CD4-positive, alpha-beta T cell treated with Interleukin-4 for 4 hours (primary cell): ENCODE measurements around the gene ZCCHC10.
A peak's percentile ranks its signal among the peaks of the same experiment; 100 is the strongest.
"Not testable (repeated sequence)": the region's sequence is repeated elsewhere in the genome, so short reads cannot be mapped to it uniquely, and the experiment has no call there.

Experiments used
- DNase-seq: peaks from one replicate; pipeline ENCODE4 v3.0.0-alpha.2; 2020

Gene ZCCHC10

DNA sequence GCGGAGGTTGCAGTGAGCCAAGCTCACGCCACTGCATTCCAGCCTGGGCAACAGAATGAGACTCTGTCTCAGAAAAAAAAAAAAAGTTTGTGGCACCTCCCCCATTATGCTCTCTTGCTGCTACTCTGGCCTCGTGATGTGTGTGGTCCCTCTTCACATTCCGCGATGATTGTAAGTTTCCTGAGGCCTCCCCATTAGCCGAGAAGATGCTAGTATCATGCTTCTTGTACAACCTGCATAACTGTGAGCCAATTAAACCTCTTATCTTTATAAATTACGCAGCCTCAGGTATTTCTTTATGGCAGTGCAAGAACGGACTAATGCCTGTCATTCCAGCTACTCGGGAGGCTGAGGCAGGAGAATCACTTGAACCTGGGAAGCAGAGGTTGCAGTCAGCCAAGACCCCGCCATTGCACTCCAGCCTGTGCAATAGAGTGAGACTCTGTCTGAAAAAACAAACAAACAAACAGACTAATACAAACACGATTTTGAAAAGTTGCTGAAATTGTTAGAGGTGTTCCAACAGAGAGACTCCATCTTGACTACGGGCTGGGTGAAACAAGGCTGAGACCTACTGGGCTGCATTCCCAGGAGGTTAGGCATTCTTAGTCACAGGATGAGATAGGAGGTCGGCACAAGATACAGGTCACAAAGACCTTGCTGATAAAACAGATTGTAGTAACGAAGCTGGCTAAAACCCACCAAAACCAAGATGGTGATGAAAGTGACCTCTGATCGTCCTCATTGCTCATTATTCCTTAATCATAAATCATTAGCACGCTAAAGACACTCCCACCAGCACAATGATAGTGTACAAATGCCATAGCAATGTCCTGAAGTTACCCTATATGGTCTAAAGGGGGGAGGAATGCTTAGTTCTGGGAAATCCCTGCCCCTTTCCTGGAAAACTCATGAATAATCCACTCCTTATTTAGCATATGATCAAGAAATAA, 54.6 kb downstream of the ZCCHC10 start:
- DNase-seq = no peak

DNA sequence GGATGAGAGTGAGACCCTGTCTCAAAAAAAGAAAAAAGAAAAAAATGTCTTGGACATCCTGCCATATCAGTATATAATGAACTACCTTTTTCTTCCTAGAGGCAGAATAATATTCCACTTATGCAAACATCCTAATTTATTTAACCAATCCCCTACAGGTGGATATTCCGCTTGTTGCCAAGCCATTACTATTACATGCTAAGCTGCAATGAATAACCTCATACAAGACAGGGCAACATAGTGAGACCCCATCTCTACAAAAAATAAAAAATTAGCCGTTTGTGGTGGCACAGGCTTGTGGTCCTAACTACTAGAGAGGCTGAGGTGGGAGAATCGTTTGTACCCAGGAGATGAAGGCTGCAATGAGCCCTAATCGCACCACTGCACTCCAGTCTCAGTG, 61.2 kb downstream of the ZCCHC10 start:
- no peak for DNase-seq

DNA sequence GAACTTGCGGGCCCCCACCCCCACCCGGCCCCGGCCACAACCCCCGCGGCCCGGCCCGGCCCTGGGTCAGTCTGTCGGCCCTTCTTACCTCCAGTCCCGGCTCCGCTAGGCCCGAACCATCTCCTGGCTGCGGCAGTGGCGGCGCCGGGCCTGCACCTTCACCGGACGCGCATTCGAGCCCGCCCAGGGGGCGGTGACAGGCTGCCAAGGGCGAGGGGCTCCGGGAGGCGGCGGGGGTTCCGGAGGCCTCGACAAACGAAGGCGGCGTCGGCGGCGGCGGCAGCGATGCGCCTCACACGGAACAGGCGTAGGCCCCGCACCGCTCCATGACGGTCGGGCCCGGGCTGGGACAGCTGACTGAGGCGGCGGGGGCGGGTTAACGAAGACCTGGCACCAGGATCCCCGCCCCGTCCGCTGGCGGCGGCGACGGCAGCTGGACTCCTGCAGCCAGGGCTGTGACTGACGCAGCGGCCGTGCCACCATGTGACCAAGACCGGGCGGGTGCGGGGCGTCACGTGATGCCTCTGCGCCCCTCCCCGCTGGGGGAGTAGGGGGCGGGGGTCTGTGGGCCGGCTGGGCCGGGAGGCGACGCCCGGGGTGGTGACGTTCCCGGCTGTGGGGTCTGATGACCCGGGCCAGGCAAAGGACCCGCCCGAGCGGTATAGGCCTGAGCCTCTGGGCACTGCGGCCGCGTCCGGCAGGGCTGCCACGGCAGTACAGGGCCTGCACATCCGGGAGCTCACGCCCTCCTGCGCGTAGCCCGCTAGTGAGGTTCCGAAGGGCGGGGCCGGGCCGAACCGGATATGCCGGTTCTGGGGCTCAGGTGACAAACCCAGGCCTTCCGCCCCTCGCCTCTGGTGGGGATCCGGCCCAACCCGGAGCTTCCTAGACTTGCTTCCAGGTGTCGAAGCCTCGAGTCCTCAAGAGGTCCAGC, 62.9 kb downstream of the ZCCHC10 start, which contains the start of gene AFF4:
AFF4 (minus strand) TSS at position 464 of the 934 bp plus-strand sequence. CDS start 26,445 bp downstream, outside the sequence.
- peak; percentile 88 for DNase-seq

DNA sequence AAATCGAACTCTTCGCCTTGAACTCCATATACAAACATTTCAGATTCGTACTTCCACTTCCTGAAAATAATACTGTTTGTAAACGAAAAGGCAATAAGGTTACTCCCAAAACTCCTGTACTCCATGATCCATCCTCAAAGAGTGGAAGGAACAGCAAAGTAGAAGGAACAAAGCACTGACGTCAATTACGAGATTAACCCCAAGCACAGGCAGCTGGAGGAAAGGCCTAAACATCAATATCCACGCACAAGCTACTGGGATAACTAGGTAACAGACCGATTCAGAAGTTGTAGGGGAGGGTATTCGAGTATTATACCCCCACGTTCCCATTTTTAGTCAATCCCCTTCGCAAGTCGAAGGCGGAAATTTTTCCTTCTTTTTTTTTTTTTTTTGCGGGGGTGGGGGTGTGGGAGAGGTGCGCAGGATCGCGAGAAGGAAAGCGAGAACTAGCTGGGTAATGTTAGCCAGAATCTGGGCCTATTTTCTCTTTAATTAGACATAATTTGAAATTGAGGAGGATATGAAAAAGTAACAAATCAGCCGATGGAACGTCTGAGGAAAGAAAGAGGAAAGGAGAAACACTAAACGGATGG, 63.8 kb downstream of the ZCCHC10 start:
- DNase-seq = peak; percentile 18

DNA sequence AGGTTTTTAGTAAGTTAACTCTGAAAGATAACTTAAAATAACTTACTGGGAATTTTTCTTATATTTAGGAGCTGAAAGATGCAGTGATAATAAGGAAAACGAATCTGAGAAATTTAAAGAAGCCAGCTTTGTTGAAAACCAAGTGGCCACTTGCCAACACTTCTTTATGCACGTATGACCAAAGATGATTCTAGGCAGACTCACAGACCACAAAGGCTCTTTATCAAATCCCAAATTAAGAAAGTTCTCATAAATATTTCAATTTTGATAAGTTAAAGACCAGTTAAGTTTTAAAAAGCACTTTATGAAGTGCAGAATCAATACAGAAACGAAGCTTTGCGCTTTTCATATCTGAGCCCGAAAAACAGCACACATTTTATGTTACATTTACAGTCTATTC, 64.5 kb downstream of the ZCCHC10 start:
- DNase-seq = no peak

DNA sequence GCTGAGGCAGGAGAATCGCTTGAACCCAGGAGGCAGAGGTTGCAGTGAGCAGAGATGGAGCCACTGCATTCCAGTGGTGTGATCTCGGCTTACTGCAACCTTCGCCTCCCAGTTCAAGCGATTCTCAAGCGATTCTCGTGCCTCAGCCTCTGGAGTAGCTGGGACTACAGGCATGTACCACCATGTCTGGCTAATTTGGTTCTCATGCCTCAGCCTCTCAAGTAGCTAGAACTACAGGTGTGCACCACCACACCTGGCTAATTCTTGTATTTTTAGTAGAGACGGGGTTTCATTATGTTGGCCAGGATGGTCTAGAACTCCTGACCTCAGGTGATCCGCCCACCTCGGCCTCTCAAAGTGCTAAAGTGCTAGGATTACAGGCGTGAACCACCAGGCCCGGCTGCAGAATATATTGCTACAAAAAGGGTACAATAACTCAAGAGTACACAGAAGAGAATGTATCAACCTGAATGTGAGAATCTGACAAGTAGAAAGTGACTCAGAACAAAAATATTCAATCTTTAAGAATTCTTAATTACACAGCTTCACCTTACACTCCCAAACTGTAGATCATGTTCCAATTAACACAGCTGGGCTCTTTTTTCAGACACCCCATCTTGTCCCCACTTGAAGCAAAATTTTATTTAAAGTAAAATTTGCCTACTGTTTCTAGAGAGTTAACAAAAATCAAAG, 65.1 kb downstream of the ZCCHC10 start:
- not testable (repeated sequence) for DNase-seq

DNA sequence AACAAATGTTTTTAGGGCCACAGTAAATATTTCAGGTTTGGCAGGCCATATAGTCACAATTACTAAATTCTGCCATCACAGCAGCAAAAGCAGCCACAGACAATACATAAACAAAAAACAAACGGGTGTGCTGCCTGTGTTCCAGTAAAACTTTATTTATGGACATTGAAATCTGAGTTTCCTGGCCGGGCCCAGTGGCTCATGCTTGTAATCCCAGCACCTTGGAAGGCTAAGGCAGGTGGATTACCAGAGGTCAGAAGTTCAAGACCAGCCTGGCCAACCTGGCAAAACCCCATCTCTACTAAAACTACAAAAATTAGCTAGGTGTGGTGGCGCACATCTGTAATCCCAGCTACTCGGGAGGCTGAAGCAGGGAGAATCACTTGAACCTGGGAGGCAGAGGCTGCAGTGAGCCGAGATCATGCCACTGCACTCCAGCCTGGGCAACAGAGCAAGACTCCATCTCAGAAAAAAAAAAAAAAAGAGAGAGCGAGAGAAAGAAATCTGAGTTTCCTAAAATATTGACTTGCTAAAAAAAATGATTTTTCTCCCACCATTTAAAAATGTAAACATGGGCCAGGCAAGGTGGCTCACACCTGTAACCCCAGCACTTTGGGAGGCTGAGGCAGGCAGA, 70.1 kb downstream of the ZCCHC10 start:
- not testable (repeated sequence) for DNase-seq

DNA sequence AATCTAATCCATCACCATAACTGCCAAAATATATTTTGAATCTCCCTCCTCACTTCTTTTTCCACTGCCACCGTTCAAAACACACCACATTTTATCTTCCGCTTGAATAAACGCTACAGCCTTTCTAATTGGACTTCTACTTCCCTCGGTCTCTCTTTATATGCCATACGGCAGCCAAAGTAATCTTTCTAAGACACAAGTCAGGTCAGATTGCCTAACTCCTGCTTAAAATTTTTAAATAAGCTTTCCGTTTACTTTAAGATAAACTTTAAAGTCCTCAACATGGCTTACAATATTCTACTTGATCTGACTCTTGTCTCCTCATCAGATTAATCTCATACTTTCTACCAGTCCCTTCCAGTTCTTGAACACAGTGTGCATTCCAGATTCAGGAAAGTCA, 72.6 kb downstream of the ZCCHC10 start:
- DNase-seq = no peak

DNA sequence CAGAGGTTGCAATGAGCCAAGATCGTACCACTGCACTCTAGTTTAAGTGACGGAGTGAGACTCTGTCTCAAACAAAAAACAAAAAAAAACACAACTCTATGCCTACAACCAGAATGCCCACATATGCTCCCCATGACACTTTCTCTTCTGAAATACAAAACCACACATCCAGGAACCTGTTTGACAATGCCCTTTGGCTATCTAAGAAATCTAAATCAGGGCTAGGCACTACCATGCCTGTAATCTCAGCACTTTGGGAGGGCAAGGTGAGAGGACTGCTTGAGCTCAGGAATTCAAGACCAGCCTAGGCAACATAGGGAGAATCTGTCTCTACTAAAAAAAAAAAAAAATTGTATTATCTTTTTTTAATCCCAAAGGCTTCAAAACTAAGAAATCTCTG, 73.5 kb downstream of the ZCCHC10 start:
- no peak for DNase-seq

DNA sequence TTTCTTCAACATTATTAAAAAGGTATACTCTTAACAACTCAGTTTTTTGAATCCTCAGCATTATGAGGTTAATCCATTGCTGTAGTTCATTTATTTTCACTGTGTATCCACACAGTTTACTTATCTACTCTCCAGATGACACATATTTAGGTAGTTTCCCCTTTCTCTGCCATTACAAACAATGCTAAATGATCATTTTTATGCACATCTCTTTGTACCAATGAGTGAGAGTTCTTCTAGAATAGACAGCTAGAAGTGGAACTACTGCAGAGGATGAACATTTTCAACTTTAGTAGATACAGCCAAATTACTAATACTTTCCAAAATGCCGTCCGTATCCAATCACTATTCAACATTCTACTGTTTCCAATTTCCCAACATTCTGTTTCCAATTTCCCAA, 74.5 kb downstream of the ZCCHC10 start:
- DNase-seq = no peak

DNA sequence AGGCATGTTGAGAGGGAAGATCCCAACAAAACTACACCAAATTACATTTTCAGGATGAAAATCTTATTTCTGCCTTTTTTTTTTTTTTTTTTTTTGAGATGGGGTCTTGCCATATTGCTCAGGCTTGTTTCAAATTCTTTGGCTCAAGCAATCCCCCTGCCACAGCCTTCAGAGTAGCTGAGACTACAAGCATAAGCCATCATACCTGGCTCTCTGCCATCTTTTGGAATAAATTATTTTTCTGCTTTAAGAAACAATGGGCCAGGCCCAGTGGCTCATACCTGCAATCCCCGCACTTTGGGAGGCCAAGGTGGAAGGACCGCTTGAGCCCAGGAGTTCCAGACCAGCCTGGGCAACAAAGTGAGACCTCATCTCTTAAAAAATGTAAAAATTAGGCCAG, 77.2 kb downstream of the ZCCHC10 start:
- DNase-seq = no peak

DNA sequence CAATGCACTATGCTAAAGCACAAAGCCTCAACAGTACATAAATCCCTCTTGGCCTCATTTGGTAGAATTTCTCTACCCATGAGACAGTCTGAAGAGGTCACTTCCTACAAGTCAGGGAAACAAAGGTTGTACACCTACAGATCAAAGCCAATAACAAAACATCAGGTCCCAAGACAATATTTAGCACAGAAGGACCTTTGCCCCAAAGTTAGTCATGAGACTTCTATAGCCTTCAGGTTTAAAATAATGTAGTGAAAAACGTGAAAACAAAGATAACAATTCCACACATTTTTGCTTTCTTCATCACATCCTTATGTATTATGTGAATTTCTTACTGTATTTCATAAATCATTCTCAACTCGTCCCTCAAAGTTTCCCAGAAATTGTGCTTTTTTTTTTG, 78.7 kb downstream of the ZCCHC10 start:
- no peak for DNase-seq
